Fibroblast of villous mesenchyme (primary cell): Measurements from ENCODE around the gene DDHD1. TPM values are rescaled to one million over a fixed set of nuclear protein-coding genes. Genes with fewer than 3 reads are reported as not detected.
"Not testable (repeated sequence)": the region's sequence is repeated elsewhere in the genome, so short reads cannot be mapped to it uniquely, and the experiment has no call there.

ENCODE experiments used
- DNase-seq: peaks from one replicate; pipeline ENCODE4 v3.0.0-alpha.2; 2010; ENCODE audit warnings: low read depth
- H3K4me3 ChIP-seq: 2 replicates; pipeline ENCODE4 v1.5.1; 2011; ENCODE audit warnings: low read depth, mild to moderate bottlenecking, low read length
- total RNA-seq: library from RNA; depleted of rRNA; stranded (reverse); fragments of >200 nt; gene quantifications from 2 replicates; pipeline ENCODE4 v1.2.3, GENCODE V29; 2012
- TF ChIP-seq, protein P1 (sequence below): IDR thresholded peaks from 2 replicates; pipeline ENCODE4 v1.5.1; 2012; ENCODE audit warnings: low read depth, mild to moderate bottlenecking, low read length; ENCODE audit not compliant: insufficient read depth

Gene DDHD1
- total RNA-seq, 1 donor = 42.7 TPM

DNA sequence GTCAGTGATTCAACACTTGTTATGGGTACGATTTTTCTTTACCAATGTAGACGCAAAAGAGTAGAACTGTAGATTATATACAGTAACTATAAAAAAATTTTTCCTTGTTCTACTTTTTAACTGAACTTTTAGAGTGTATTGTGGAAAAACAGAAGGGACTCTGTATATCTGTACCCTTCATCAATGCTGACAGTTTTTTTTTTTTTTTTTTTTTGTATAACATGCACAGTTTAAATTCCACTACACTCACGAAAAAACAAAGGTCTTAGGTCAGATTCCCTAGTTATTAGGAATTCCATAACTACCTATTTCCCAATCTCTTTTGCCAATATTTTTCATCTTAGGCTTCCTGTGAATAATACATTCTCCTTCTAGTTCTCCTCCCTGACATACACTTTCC is 6.4 kb downstream of the DDHD1 start:
- DNase-seq = peak; percentile 33
- TF ChIP-seq, protein P1, sequence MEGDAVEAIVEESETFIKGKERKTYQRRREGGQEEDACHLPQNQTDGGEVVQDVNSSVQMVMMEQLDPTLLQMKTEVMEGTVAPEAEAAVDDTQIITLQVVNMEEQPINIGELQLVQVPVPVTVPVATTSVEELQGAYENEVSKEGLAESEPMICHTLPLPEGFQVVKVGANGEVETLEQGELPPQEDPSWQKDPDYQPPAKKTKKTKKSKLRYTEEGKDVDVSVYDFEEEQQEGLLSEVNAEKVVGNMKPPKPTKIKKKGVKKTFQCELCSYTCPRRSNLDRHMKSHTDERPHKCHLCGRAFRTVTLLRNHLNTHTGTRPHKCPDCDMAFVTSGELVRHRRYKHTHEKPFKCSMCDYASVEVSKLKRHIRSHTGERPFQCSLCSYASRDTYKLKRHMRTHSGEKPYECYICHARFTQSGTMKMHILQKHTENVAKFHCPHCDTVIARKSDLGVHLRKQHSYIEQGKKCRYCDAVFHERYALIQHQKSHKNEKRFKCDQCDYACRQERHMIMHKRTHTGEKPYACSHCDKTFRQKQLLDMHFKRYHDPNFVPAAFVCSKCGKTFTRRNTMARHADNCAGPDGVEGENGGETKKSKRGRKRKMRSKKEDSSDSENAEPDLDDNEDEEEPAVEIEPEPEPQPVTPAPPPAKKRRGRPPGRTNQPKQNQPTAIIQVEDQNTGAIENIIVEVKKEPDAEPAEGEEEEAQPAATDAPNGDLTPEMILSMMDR = no peak
- H3K4me3 ChIP-seq = no peak overlapping the region

DNA sequence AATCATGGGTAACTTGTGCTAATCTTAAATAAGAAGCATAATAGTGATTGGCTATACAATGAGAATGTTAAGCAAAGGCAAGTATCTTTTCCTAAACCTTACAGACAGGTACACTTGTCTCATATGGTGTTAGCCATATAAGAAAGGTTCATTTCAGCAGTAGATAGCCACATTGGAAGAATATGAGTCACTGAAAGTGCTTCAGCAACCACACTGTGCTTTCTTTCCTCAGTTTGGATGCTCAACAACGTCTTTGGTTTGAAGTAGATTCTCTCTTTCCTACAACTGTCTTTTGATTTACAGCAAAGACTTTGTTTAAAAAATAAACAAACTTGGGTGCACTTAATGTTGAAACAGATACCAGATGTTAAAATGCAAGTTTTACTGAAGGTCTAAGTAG is 8.9 kb downstream of the DDHD1 start:
- peak; percentile 64 for DNase-seq
- TF ChIP-seq, protein P1 = no peak
- H3K4me3 ChIP-seq = no peak overlapping the region

DNA sequence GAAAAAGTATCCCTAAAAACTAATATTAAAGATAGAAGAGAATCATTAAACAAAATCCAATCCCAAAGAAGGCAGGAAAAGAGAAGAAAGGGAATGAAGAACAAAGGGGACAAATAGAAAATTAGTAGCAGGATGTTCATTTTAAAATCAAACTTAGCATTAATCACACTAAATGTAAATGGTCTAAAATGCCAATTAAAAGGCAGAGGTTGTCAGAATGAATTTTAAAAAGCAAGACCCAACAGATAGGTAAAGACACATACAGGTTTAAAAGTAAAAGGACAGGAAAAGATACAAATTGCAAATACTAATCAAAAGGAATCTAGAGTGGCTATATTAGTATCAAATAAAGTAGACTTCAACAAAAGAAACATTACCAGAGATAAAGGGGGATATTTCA is 12.5 kb downstream of the DDHD1 start:
- no peak for DNase-seq
- no peak overlapping the region for H3K4me3 ChIP-seq
- TF ChIP-seq, protein P1 = no peak

DNA sequence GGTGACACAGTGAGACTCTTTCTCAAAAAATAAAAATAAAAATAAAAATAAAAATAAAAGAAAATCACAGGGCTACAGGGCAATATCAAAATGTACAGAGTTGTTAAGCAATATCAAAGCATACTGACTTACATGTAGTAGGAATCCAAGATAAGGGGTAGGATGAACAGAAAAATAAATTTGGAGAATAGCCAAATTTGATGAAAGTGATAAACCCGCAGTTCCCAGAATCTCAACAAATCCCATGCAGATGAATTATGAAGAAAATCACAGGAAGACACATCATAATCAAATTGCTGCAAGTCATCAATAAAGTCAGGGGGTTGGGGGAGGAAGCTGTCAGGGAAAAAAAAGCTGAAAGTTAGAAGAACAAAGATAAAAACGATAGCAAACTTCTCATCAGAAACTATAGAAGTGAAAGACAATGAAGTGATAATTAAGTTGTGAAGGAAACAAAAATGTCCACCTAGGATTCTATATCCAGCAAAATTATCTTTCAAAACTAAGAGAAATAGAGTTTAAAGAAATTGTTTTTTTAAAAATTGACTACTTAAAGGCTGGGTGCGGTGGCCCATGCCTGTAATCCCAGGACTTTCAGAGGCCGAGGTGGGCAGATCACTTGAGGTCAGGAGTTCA is 15.4 kb downstream of the DDHD1 start:
- no peak for DNase-seq
- TF ChIP-seq, protein P1 = no peak
- no peak overlapping the region for H3K4me3 ChIP-seq

DNA sequence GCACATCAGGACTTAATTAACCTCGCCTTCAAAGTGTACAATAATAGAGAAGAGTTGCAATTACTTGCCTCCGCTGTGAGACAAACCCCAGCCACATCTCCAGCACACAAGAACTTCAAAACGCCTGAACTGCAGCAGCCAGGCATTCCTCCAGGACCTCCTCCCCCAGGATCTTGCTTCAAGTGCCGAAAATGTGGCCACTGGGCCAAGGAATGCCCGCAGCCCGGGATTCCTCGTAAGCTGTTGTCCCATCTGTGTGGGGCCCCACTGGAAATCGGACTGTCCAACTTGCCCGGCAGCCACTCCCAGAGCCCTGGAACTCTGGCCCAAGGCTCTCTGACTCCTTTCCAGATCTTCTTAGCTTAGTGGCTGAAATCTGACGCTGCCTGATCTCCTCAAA is 22.6 kb downstream of the DDHD1 start:
- DNase-seq = peak; percentile 73
- H3K4me3 ChIP-seq = not testable (repeated sequence)

DNA sequence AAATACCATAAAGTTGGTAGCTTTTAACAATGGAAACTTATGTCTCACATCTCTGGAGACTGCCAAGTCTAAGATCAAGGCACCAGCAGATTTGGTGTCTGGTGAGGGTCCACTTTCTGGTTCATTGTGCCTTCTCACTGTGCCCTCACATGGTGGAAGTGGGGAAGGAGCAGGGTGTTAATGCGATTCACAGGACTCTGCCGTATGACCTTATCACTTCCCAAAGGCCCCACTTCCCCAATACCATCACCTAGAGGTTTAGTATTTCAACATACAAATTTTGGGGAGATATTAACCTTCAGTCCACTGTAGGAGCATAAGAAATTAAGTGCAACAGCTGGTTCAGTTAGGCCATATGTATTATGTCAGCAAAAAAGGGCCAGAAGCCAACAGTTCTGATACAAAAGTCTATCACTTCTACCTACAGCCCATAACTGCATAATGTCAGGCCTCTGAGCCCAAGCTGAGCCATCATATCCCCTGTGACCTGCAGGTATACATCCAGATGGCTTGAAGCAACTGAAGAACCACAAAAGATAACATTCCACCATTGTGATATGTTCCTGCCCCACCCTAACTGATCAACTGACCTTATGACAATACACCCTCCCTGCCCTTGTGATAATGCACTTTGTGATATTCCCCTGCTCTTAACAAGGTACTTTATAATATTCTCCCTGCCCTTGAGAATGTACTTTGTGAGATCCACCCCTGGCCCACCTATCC is 24.7 kb downstream of the DDHD1 start:
- TF ChIP-seq, protein P1 = no peak
- no peak for DNase-seq

DNA sequence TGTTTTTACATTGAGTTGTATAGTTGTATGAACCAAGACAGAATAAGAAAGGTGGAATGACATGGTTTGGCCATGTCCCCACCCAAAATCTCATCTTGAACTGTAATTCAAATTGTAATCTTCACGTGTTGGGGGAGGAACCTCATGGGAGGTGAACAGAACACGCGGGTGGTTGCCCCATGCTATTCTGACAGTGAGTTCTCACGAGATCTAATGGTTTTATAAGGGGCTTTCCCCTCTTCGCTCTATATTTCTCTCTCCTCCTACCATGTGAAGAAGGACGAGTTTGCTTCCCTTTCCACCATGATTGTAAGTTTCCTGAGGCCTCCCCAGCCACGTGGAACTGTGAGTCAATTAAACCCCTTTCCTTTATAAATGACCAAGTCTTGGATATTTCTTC is 25.3 kb downstream of the DDHD1 start:
- TF ChIP-seq, protein P1 = no peak
- H3K4me3 ChIP-seq = no peak overlapping the region
- no peak for DNase-seq

More for the DNA sequence above, 24.7 kb downstream of the DDHD1 start:
- H3K4me3 ChIP-seq = no peak overlapping the region
